Measurements from ENCODE around the gene INPP1.
"Not testable (repeated sequence)": the region's sequence is repeated elsewhere in the genome, so short reads cannot be mapped to it uniquely, and the experiment has no call there.

INPP1 gene

GRCh38 chr2:190343536-190344275 is at the start of gene INPP1:
TSS of gene INPP1 (plus strand) at chr2:190343589. CDS start at chr2:190360103, 16,514 bp downstream.
- DNase-seq (ENCODE audit: low read depth in 2 of 2): peak in 1 of 2 donors; percentile 46

GRCh38 chr2:190297880-190298279 is 45.5 kb upstream of the INPP1 start:
- not testable (repeated sequence) for DNase-seq (ENCODE audit: low read depth in 2 of 2)

- no peak for DNase-seq (ENCODE audit: low read depth in 2 of 2)
These were observed 42.4 kb upstream of the INPP1 start for GRCh38 chr2:190301032-190301431.

GRCh38 chr2:190302052-190302451 is 41.3 kb upstream of the INPP1 start:
- DNase-seq (ENCODE audit: low read depth in 2 of 2): no peak

- DNase-seq (ENCODE audit: low read depth in 2 of 2): no peak
These were observed 39.7 kb upstream of the INPP1 start for GRCh38 chr2:190303647-190304046.

- DNase-seq (ENCODE audit: low read depth in 2 of 2): no peak
These were observed 39.0 kb upstream of the INPP1 start for GRCh38 chr2:190304404-190304803.

- no peak for DNase-seq (ENCODE audit: low read depth in 2 of 2)
These were observed 35.4 kb upstream of the INPP1 start for GRCh38 chr2:190308031-190308430.

GRCh38 chr2:190311893-190312634 is 31.3 kb upstream of the INPP1 start:
- no peak for DNase-seq (ENCODE audit: low read depth in 2 of 2)

- not testable (repeated sequence) for DNase-seq (ENCODE audit: low read depth in 2 of 2)
These were observed 30.8 kb upstream of the INPP1 start for GRCh38 chr2:190312635-190313025.

GRCh38 chr2:190313880-190314279 is 29.5 kb upstream of the INPP1 start:
- no peak for DNase-seq (ENCODE audit: low read depth in 2 of 2)

- no peak for DNase-seq (ENCODE audit: low read depth in 2 of 2)
These were observed 28.1 kb upstream of the INPP1 start for GRCh38 chr2:190315273-190315672.

- DNase-seq (ENCODE audit: low read depth in 2 of 2): no peak
These were observed 24.9 kb upstream of the INPP1 start for GRCh38 chr2:190318514-190318913.

- no peak for DNase-seq (ENCODE audit: low read depth in 2 of 2)
These were observed 24.3 kb upstream of the INPP1 start for GRCh38 chr2:190318931-190319554.

GRCh38 chr2:190319555-190320498 is 23.6 kb upstream of the INPP1 start, which contains the start of gene HIBCH:
TSS of gene HIBCH (minus strand) at chr2:190319826. CDS start at chr2:190319750, 76 bp downstream.
- peak; percentile 72 to 85 for DNase-seq (ENCODE audit: low read depth in 2 of 2)

- DNase-seq (ENCODE audit: low read depth in 2 of 2): no peak
These were observed 22.7 kb upstream of the INPP1 start for GRCh38 chr2:190320696-190321095.

GRCh38 chr2:190323406-190323805 is 20.0 kb upstream of the INPP1 start:
- DNase-seq (ENCODE audit: low read depth in 2 of 2): no peak

GRCh38 chr2:190325588-190325987 is 17.8 kb upstream of the INPP1 start:
- no peak for DNase-seq (ENCODE audit: low read depth in 2 of 2)

GRCh38 chr2:190327867-190328572 is 15.4 kb upstream of the INPP1 start:
- DNase-seq (ENCODE audit: low read depth in 2 of 2): no peak

- no peak for DNase-seq (ENCODE audit: low read depth in 2 of 2)
These were observed 14.7 kb upstream of the INPP1 start for GRCh38 chr2:190328573-190329147.

- DNase-seq (ENCODE audit: low read depth in 2 of 2): no peak
These were observed 10.0 kb upstream of the INPP1 start for GRCh38 chr2:190333395-190333794.
